ENCODE measurements around the gene RITA1. TPM values are rescaled to one million over a fixed set of nuclear protein-coding genes. Genes with fewer than 3 reads are reported as not detected.
A peak's percentile ranks its signal among the peaks of the same experiment; 100 is the strongest.

Gene RITA1
- total and polyA plus RNA-seq, 4 donors, result 9.1 to 19.7 (median 14.3) TPM

DNA sequence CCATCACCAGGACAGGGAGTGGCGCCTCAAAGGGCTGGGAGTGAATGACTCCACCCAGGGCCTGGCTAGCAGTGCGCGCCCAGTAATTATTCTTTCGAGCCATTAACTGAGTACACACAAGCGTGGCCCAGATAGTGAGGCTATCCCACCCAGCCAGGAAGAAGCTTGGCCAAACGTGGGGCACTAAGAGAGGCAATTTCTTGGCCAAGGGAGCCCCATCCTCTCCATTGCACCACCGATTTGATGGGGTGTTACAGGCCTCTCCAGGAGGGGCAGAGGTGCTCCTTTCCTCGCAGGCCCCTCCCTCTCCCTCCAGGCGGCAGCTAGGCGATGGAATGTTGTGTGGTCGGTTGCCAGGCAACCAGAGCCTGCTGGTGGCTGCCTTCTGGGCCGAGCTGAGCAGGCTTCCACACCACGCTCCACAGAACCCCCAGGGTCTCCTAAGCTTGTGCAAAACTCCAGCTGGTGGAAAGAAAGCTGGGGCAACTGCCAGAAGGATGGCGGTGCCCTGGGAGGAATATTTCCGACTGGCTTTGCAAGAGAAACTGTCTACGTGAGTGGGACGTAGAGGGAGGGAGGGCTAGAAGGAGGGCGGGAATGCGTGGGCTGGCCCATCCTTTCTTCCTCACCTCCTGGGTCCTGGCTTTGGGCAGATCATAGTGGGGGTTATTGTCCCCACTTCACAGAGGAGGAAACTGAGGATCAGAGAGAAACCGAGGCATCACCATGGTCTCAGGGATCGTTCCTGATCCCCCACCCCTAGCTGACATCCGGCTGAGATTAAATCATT lies 36.0 kb upstream of the RITA1 start, which contains the start of gene CFAP73:
CFAP73 (plus strand) TSS at position 364 of the 790 bp plus-strand sequence; CDS start at position 498, 134 bp downstream.
- no peak within 1 kb of the TSS for H3K9ac ChIP-seq (ENCODE audit: insufficient read depth in 1 of 2, low read length in 2 of 2)

DNA sequence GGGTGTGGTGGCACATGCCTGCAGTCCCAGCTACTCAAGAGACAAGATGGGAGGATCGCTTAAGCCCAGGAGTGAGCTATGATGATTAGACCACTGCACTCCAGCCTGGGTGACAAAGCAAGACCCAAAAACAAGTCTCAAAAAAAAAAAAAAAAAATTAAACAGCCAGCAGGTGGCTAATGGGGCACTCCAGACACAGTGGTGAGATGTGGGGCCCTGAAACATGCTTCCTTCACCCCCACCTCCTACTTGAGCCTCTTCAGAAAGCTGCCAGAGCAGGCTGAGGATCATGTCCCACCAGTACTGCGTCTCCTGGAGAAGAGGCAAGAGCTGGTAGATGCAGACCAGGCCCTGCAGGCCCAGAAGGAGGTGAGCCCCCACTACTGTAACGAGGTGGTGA lies 33.9 kb upstream of the RITA1 start:
- DNase-seq, result no peak
- Histone ChIP-seq H3K4me1 (ENCODE audit: control insufficient read depth in 5 of 5, insufficient read depth in 5 of 5, low read length in 5 of 5) (peaks cover 0 to 17% (median 0%) of the 10 kb centered on the region in 5 donors), H3K27me3 (ENCODE audit: control insufficient read depth in 3 of 3, insufficient read depth in 3 of 3, low read length in 2 of 3) (peaks cover 0 to 38% (median 31%) of the 10 kb centered on the region in 3 donors), H3K27ac (ENCODE audit: low read depth in 1 of 2, low read length in 1 of 2) (no peak overlapping the region), H3K9ac (ENCODE audit: insufficient read depth in 1 of 2, low read length in 2 of 2) (no peak overlapping the region), H3K4me3 (no peak overlapping the region), H3K36me3 (ENCODE audit: control insufficient read depth in 4 of 4, insufficient read depth in 4 of 4, low read length in 4 of 4) (no peaks in the 10 kb centered on the region), H3K9me3 (ENCODE audit: control insufficient read depth in 4 of 4, insufficient read depth in 3 of 4, low read length in 3 of 4) (peaks cover 0 to 3% (median 0%) of the 10 kb centered on the region in 4 donors)
- WGBS, 2 donors, result 82 to 88% methylated on average over 3 of the region's 3 CpGs
- no peak for ATAC-seq (ENCODE audit: insufficient read depth, low FRiP score)
- TF ChIP-seq, protein P1, sequence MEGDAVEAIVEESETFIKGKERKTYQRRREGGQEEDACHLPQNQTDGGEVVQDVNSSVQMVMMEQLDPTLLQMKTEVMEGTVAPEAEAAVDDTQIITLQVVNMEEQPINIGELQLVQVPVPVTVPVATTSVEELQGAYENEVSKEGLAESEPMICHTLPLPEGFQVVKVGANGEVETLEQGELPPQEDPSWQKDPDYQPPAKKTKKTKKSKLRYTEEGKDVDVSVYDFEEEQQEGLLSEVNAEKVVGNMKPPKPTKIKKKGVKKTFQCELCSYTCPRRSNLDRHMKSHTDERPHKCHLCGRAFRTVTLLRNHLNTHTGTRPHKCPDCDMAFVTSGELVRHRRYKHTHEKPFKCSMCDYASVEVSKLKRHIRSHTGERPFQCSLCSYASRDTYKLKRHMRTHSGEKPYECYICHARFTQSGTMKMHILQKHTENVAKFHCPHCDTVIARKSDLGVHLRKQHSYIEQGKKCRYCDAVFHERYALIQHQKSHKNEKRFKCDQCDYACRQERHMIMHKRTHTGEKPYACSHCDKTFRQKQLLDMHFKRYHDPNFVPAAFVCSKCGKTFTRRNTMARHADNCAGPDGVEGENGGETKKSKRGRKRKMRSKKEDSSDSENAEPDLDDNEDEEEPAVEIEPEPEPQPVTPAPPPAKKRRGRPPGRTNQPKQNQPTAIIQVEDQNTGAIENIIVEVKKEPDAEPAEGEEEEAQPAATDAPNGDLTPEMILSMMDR (IDR thresholded peaks at IDR 0.05; ENCODE audit: control extremely low read depth, extremely low read depth), result no peak

More for the DNA sequence above, 36.0 kb upstream of the RITA1 start, which contains the start of gene CFAP73:
- Histone ChIP-seq H3K27me3 (ENCODE audit: control insufficient read depth in 3 of 3, insufficient read depth in 3 of 3, low read length in 2 of 3) (peaks cover 0 to 24% (median 23%) of the 10 kb centered on the region in 3 donors), H3K36me3 (ENCODE audit: control insufficient read depth in 4 of 4, insufficient read depth in 4 of 4, low read length in 4 of 4) (no peaks in the 10 kb centered on the region), H3K9me3 (ENCODE audit: control insufficient read depth in 4 of 4, insufficient read depth in 3 of 4, low read length in 3 of 4) (peaks cover 0 to 3% (median 0%) of the 10 kb centered on the region in 4 donors), H3K27ac (ENCODE audit: low read depth in 1 of 2, low read length in 1 of 2) (no peak within 1 kb of the TSS), H3K4me3 (no peak within 1 kb of the TSS), H3K4me1 (ENCODE audit: control insufficient read depth in 5 of 5, insufficient read depth in 5 of 5, low read length in 5 of 5) (peaks cover 0 to 16% (median 0%) of the 10 kb centered on the region in 5 donors)
- TF ChIP-seq, protein P1 (IDR thresholded peaks at IDR 0.05; ENCODE audit: control extremely low read depth, extremely low read depth), result no peak
- DNase-seq (peak; percentile 85 to 92 (median 90)), ATAC-seq (ENCODE audit: insufficient read depth, low FRiP score) (no peak)
- 27 to 47% methylated on average over 22 of the region's 22 CpGs for WGBS, 2 donors

DNA sequence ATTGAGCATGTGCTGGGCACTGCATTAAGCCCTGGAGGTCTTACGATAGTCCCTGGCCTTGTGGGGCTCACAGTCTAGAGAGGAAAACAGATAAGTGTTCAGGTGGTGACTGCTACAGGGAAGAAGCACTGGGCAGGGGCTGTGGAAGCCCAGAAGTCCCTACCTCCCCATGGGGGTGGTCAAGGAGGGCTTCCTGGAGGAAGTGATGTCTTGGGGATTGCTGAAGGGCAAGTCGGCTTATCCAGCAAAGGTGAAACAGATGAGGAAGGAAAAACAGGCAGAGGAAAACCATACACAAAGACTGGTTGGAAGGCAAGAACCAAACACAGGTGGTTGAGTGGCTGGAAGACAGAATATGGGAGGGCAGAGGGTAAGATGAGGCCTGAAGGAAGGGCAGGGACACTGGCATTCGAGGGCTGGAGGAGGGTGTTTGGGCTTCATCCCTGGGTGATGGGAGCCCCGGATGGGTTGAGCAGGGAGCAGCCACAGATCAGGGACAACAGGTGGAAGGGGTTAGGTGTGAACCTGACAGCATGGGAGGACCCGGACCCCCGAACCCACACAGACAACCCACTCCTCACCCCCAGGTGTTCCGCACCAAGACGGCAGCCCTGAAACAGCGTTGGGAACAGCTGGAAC lies 33.2 kb upstream of the RITA1 start:
- TF ChIP-seq, protein P1 (IDR thresholded peaks at IDR 0.05; ENCODE audit: control extremely low read depth, extremely low read depth), result no peak
- Histone ChIP-seq H3K4me3 (no peak overlapping the region), H3K27ac (ENCODE audit: low read depth in 1 of 2, low read length in 1 of 2) (no peak overlapping the region), H3K4me1 (ENCODE audit: control insufficient read depth in 5 of 5, insufficient read depth in 5 of 5, low read length in 5 of 5) (peaks cover 0 to 17% (median 0%) of the 10 kb centered on the region in 5 donors), H3K9me3 (ENCODE audit: control insufficient read depth in 4 of 4, insufficient read depth in 3 of 4, low read length in 3 of 4) (no peaks in the 10 kb centered on the region), H3K9ac (ENCODE audit: insufficient read depth in 1 of 2, low read length in 2 of 2) (no peak overlapping the region), H3K36me3 (ENCODE audit: control insufficient read depth in 4 of 4, insufficient read depth in 4 of 4, low read length in 4 of 4) (peaks cover 0 to 2% (median 0%) of the 10 kb centered on the region in 4 donors), H3K27me3 (ENCODE audit: control insufficient read depth in 3 of 3, insufficient read depth in 3 of 3, low read length in 2 of 3) (peaks cover 0 to 38% (median 31%) of the 10 kb centered on the region in 3 donors)
- no peak for ATAC-seq (ENCODE audit: insufficient read depth, low FRiP score)
- 22 to 25% methylated on average over 9 of the region's 9 CpGs for WGBS, 2 donors
- no peak for DNase-seq
